ENCODE data around the gene ABCA7. TPM values are rescaled to one million over a fixed set of nuclear protein-coding genes. Genes with fewer than 3 reads are reported as not detected.

Gene ABCA7
- total and polyA plus RNA-seq, 2 of the 13 experiments (the other 11 are each of a cell fraction or from before 2014, with no cell fraction given), result 4.4 to 32.4 TPM

DNA sequence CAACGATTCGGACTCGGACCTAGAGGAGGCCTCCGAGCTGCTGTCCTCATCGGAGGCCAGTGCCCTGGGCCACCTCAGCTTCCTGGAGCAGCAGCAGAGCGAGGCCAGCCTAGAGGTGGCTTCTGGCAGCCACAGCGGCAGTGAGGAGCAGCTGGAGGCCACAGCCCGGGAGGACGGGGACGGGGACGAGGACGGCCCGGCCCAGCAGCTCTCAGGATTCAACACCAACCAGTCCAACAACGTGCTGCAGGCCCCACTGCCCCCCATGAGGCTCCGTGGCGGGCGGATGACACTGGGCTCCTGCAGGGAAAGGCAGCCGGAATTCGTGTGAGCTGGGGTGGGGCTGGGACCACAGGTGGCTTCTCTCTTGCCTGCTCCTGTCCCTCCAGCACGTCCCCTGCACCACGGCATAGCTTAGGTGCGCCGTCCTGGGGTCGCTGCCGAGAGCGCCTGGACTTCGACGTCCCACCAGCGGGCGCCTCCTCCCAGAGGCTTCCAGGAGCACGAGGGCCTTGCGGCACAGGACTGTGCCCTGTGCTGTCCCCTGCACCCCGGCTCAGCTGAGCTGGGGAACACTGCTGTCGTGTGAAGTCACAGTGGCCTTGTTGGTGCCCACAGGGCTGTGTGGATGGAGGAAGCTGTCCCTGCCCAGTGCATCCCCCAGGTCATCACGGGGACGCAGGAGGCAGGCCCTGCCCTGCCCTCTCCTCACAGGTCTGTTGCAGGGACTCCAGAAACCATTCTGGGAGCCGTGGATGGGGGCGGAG, 46.0 kb downstream of the ABCA7 start (continued):
- TF ChIP-seq, protein P1, sequence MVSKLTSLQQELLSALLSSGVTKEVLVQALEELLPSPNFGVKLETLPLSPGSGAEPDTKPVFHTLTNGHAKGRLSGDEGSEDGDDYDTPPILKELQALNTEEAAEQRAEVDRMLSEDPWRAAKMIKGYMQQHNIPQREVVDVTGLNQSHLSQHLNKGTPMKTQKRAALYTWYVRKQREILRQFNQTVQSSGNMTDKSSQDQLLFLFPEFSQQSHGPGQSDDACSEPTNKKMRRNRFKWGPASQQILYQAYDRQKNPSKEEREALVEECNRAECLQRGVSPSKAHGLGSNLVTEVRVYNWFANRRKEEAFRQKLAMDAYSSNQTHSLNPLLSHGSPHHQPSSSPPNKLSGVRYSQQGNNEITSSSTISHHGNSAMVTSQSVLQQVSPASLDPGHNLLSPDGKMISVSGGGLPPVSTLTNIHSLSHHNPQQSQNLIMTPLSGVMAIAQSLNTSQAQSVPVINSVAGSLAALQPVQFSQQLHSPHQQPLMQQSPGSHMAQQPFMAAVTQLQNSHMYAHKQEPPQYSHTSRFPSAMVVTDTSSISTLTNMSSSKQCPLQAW (CRISPR knock-in tag; IDR thresholded peaks at IDR 0.05), result no peak
- TF ChIP-seq SRY (CRISPR knock-in tag; IDR thresholded peaks at IDR 0.05) (0 out of 2 replicates have a peak, but pooled peaks have one; percentile 32), JUN (CRISPR knock-in tag; IDR thresholded peaks at IDR 0.05) (no peak), ZNF605 (CRISPR knock-in tag; IDR thresholded peaks at IDR 0.05) (0 out of 2 replicates have a peak, but pooled peaks have one; percentile 31), ZFAT (CRISPR knock-in tag; conservative IDR thresholded peaks at IDR 0.05) (no peak)
- TF ChIP-seq, protein P2, sequence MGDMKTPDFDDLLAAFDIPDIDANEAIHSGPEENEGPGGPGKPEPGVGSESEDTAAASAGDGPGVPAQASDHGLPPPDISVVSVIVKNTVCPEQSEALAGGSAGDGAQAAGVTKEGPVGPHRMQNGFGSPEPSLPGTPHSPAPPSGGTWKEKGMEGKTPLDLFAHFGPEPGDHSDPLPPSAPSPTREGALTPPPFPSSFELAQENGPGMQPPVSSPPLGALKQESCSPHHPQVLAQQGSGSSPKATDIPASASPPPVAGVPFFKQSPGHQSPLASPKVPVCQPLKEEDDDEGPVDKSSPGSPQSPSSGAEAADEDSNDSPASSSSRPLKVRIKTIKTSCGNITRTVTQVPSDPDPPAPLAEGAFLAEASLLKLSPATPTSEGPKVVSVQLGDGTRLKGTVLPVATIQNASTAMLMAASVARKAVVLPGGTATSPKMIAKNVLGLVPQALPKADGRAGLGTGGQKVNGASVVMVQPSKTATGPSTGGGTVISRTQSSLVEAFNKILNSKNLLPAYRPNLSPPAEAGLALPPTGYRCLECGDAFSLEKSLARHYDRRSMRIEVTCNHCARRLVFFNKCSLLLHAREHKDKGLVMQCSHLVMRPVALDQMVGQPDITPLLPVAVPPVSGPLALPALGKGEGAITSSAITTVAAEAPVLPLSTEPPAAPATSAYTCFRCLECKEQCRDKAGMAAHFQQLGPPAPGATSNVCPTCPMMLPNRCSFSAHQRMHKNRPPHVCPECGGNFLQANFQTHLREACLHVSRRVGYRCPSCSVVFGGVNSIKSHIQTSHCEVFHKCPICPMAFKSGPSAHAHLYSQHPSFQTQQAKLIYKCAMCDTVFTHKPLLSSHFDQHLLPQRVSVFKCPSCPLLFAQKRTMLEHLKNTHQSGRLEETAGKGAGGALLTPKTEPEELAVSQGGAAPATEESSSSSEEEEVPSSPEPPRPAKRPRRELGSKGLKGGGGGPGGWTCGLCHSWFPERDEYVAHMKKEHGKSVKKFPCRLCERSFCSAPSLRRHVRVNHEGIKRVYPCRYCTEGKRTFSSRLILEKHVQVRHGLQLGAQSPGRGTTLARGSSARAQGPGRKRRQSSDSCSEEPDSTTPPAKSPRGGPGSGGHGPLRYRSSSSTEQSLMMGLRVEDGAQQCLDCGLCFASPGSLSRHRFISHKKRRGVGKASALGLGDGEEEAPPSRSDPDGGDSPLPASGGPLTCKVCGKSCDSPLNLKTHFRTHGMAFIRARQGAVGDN (CRISPR knock-in tag; IDR thresholded peaks at IDR 0.05), result peak; percentile 35; the same call in 1 of the 2 replicates

Data from HepG2 (cell line).